Mesothelial cell of epicardium (in vitro differentiated cells): ENCODE measurements around the gene GSE1. TPM values are rescaled to one million over a fixed set of nuclear protein-coding genes. Genes with fewer than 3 reads are reported as not detected.

Experiments used
- DNase-seq, 2 experiments: peaks; one replicate each; pipeline ENCODE4 v3.0.0; 2021; ENCODE audit warnings: low spot score in 2 of 2; ENCODE audit not compliant: unreplicated experiment in 2 of 2
- H3K27ac Mint-ChIP-seq: 2 replicates; pipeline ENCODE4 v1.8.0; 2021; ENCODE audit warnings: mixed read lengths
- H3K27me3 Mint-ChIP-seq: 2 replicates; pipeline ENCODE4 v1.8.0; 2021; ENCODE audit warnings: low read depth, mixed read lengths
- H3K36me3 Mint-ChIP-seq: 2 replicates; pipeline ENCODE4 v1.8.0; 2021; ENCODE audit warnings: mixed read lengths
- H3K4me1 Mint-ChIP-seq: 2 replicates; pipeline ENCODE4 v1.8.0; 2021; ENCODE audit warnings: mixed read lengths
- H3K4me3 Mint-ChIP-seq: 2 replicates; pipeline ENCODE4 v1.8.0; 2021; ENCODE audit warnings: mild to moderate bottlenecking, moderate library complexity, mixed read lengths
- H3K9me3 Mint-ChIP-seq: 2 replicates; pipeline ENCODE4 v1.8.0; 2021; ENCODE audit warnings: mixed read lengths
- total RNA-seq: library from RNA; stranded (reverse); gene quantifications from 3 replicates; pipeline ENCODE4 v1.2.1, GENCODE V29; 2021
- TF ChIP-seq, protein P1 (sequence below): fragments of 200-600 bp; sonication (generic); IDR thresholded peaks from one replicate; pipeline ENCODE4 v1.5.0; 2021; ENCODE audit warnings: antibody characterized with exemption; ENCODE audit not compliant: unreplicated experiment

Gene GSE1
- total RNA-seq, 1 donor from 2014 or later: 218 TPM

DNA sequence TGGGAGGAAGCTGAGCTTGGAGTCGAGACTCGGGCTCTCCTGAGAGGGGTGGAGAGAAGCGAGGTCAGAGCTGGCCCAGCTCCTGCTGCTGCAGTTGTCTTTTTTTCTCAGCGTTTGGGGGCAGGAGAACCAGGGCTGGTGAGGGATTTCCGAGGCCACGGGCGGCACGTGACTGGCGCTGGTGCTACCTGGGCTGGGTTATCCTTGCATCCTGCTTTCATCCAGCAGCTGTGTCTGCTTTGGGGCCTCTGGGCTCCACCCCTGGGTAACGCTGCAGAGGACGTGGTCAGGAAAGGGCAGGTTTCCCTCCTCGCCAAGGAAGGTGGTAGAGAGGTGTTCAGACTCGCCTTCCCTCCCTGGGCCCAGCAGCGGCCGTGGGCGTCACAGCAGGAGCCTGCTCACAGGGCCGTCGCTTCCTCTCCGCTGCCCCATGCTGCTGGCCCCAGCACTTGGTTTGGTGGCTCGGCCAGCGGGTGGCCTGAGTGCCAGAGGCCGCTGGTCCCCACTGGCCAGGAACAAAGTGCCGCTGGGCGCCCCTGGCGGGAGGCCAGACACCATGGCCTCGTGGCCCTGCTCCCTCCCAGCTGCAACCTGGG lies 22.5 kb downstream of the GSE1 start:
- Mint-ChIP-seq H3K4me3 (no peak overlapping the region), H3K4me1 (peaks cover 2% of the 10 kb centered on the region), H3K27me3 (no peaks in the 10 kb centered on the region), H3K9me3 (no peaks in the 10 kb centered on the region), H3K36me3 (no peaks in the 10 kb centered on the region), H3K27ac (no peak overlapping the region)
- TF ChIP-seq, protein P1, sequence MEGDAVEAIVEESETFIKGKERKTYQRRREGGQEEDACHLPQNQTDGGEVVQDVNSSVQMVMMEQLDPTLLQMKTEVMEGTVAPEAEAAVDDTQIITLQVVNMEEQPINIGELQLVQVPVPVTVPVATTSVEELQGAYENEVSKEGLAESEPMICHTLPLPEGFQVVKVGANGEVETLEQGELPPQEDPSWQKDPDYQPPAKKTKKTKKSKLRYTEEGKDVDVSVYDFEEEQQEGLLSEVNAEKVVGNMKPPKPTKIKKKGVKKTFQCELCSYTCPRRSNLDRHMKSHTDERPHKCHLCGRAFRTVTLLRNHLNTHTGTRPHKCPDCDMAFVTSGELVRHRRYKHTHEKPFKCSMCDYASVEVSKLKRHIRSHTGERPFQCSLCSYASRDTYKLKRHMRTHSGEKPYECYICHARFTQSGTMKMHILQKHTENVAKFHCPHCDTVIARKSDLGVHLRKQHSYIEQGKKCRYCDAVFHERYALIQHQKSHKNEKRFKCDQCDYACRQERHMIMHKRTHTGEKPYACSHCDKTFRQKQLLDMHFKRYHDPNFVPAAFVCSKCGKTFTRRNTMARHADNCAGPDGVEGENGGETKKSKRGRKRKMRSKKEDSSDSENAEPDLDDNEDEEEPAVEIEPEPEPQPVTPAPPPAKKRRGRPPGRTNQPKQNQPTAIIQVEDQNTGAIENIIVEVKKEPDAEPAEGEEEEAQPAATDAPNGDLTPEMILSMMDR: no peak
- DNase-seq: no peak

DNA sequence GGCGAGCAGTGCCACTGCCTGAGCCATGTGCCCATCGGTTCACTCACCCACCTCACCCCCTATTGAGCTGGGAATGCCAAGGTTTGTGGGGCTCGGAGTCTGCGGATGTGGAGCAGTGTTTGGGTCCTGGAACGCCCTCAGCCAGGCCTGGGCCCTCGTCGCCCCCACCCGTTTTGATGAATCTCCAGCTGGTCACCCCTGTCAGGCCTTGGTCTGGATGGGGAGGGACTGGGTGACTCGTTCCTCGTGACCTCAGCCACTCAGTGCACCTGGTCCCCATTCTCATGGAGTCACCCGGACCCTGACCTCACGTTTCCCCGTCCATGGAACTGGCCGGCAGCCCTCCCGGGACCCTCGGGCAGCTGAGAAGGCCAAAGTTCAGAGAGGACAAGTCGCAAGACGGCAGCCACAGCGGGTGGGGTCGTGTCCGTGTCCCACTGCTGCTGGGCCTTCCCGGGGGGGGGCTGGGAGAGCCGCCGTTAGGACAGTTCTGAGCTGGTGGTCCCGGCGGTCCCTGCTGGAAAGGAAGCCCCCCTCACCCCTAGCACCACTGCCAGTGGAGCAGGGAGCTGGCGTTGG lies 23.2 kb downstream of the GSE1 start:
- Mint-ChIP-seq H3K27ac (no peak overlapping the region), H3K36me3 (no peaks in the 10 kb centered on the region), H3K9me3 (no peaks in the 10 kb centered on the region), H3K4me3 (no peak overlapping the region), H3K4me1 (peaks cover 2% of the 10 kb centered on the region), H3K27me3 (no peaks in the 10 kb centered on the region)
- no peak for DNase-seq
- TF ChIP-seq, protein P1: no peak

DNA sequence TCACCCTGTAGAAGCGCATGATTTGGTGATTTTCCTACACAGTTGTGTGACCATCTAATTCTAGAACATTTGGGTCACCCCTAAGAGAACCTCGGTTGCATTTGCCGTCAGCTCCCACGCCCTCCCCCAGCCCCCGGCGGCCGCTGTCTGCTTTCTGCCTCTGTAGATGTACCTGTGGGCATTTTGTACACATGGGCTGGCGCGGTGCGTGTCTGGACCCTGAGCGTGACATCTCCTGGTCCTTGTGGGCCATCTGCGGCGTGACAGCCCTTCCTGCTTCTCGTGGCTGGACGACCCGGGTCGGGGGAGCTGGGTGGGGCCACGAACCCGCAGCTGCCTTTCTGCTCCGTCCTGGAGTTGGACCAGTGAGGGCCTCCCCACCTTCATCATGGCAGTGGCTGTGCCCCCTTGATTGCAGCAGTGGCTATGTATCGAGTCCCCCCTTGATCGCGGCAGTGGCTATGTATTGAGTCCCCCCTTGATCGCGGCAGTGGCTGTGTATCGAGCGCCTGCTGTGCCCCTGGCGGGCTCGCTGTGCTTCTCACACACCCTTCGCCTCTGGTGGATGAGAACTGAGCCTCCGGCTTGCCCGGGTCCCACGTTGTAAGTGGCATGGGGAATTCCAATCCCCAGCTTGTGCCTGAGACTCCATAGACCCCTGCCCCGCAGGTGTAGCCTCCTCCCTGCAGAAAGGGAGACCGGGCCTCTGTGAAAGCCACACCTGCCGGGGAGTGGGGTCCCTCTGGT lies 24.1 kb downstream of the GSE1 start:
- H3K36me3 Mint-ChIP-seq: no peaks in the 10 kb centered on the region
- DNase-seq: no peak
- no peak overlapping the region for H3K4me3 Mint-ChIP-seq
- no peak overlapping the region for H3K27ac Mint-ChIP-seq
- peaks cover 2% of the 10 kb centered on the region for H3K4me1 Mint-ChIP-seq
- no peaks in the 10 kb centered on the region for H3K9me3 Mint-ChIP-seq
- no peaks in the 10 kb centered on the region for H3K27me3 Mint-ChIP-seq
- TF ChIP-seq, protein P1: no peak

DNA sequence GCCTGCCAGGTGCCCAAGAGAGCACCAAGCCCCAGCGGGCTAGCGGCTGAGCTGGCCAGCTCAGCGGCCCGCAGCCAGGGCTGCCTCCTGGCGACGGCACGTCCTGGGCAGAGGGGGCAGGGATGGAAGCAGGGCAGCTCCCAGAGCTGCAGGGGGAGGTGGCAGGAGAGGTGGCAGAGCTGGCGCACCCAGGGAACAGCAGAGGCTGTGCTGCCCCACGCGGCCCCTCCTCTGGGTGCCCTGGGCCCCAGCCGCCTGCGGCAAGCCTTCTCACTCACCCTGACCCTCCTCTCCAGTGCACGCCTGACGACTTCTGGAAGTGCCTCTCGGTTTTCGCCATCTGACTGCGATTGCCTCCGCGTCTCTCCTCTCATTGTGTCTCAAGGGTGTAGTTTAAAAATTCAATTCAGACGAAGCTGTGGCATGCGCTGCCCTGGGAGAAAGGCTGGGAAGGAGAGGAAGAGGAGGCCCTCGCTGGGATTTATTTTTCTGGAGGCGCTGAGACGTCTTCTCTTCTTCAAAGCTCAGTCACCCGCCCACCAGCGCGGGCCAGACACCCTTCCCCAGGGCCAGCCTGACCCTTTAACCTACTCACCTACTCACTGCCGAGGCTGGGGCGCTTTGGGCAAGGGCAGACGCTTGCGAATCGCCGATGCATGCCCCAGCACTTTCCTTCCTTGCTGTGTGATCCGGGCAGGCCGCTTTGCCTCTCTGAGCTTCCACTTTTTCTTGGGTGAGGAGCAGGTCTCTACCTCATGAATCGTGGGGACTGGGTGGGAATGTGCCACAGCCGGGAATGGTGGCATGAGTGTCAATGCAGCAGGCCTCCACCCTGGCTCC lies 24.9 kb downstream of the GSE1 start:
- no peak for DNase-seq

More for the DNA sequence above, 24.9 kb downstream of the GSE1 start:
- Mint-ChIP-seq H3K4me3 (no peak overlapping the region), H3K36me3 (no peaks in the 10 kb centered on the region), H3K4me1 (peaks cover 2% of the 10 kb centered on the region), H3K9me3 (no peaks in the 10 kb centered on the region), H3K27me3 (no peaks in the 10 kb centered on the region), H3K27ac (no peak overlapping the region)
- TF ChIP-seq, protein P1: no peak
